Measurements from ENCODE around the gene AZIN2. TPM values are rescaled to one million over a fixed set of nuclear protein-coding genes. Genes with fewer than 3 reads are reported as not detected.
A peak's percentile ranks its signal among the peaks of the same experiment; 100 is the strongest.
"Not testable (repeated sequence)": the region's sequence is repeated elsewhere in the genome, so short reads cannot be mapped to it uniquely, and the experiment has no call there.

The AZIN2 gene
- total RNA-seq, 2 donors from 2014 or later = 6.3 to 8.6 TPM

- H3K4me3 Mint-ChIP-seq = no peak overlapping the region
- H3K9me3 ChIP-seq (ENCODE audit: control insufficient read depth, low read length, poor library complexity, severe bottlenecking) = no peaks in the 10 kb centered on the region
- no peak for DNase-seq
- H3K27ac Mint-ChIP-seq = no peak overlapping the region
- no peak for ATAC-seq
- peaks cover 4% of the 10 kb centered on the region for H3K27me3 Mint-ChIP-seq
- H3K4me1 Mint-ChIP-seq = peaks cover 12% of the 10 kb centered on the region
- H3K36me3 Mint-ChIP-seq (ENCODE audit: low read depth) = no peaks in the 10 kb centered on the region
These were observed 33.7 kb upstream of the AZIN2 start for GRCh38 chr1:33047290-33047689.

GRCh38 chr1:33047839-33048305 lies 33.1 kb upstream of the AZIN2 start:
- DNase-seq (no peak), ATAC-seq (no peak)
- no peaks in the 10 kb centered on the region for H3K36me3 Mint-ChIP-seq (ENCODE audit: low read depth)
- no peak overlapping the region for H3K27ac Mint-ChIP-seq
- peaks cover 12% of the 10 kb centered on the region for H3K4me1 Mint-ChIP-seq
- no peak overlapping the region for H3K4me3 Mint-ChIP-seq
- H3K9me3 ChIP-seq (ENCODE audit: control insufficient read depth, low read length, poor library complexity, severe bottlenecking) = no peaks in the 10 kb centered on the region
- H3K27me3 Mint-ChIP-seq = peaks cover under 1% of the 10 kb centered on the region

GRCh38 chr1:33048426-33048825 lies 32.5 kb upstream of the AZIN2 start:
- ATAC-seq = no peak
- H3K36me3 Mint-ChIP-seq (ENCODE audit: low read depth) = no peaks in the 10 kb centered on the region
- peaks cover 12% of the 10 kb centered on the region for H3K4me1 Mint-ChIP-seq
- no peaks in the 10 kb centered on the region for H3K9me3 ChIP-seq (ENCODE audit: control insufficient read depth, low read length, poor library complexity, severe bottlenecking)
- no peaks in the 10 kb centered on the region for H3K27me3 Mint-ChIP-seq
- no peak overlapping the region for H3K27ac Mint-ChIP-seq
- H3K4me3 Mint-ChIP-seq = no peak overlapping the region
- no peak for DNase-seq

- peaks cover 12% of the 10 kb centered on the region for H3K4me1 Mint-ChIP-seq
- DNase-seq (no peak), ATAC-seq (no peak)
- no peaks in the 10 kb centered on the region for H3K9me3 ChIP-seq (ENCODE audit: control insufficient read depth, low read length, poor library complexity, severe bottlenecking)
- H3K27ac Mint-ChIP-seq = no peak overlapping the region
- no peak overlapping the region for H3K4me3 Mint-ChIP-seq
- H3K27me3 Mint-ChIP-seq = no peaks in the 10 kb centered on the region
- no peaks in the 10 kb centered on the region for H3K36me3 Mint-ChIP-seq (ENCODE audit: low read depth)
These were observed 31.6 kb upstream of the AZIN2 start for GRCh38 chr1:33049371-33049770.

GRCh38 chr1:33050221-33051076 lies 30.5 kb upstream of the AZIN2 start:
- Mint-ChIP-seq H3K4me3 (no peak overlapping the region), H3K4me1 (peaks cover 10% of the 10 kb centered on the region), H3K27ac (no peak overlapping the region), H3K27me3 (no peaks in the 10 kb centered on the region), H3K36me3 (ENCODE audit: low read depth) (no peaks in the 10 kb centered on the region)
- H3K9me3 ChIP-seq (ENCODE audit: control insufficient read depth, low read length, poor library complexity, severe bottlenecking) = no peaks in the 10 kb centered on the region
- ATAC-seq (no peak), DNase-seq (no peak)

GRCh38 chr1:33055210-33056008 lies 25.5 kb upstream of the AZIN2 start:
- ATAC-seq = peak; percentile 65
- H3K27me3 Mint-ChIP-seq = no peaks in the 10 kb centered on the region
- H3K9me3 ChIP-seq (ENCODE audit: control insufficient read depth, low read length, poor library complexity, severe bottlenecking) = no peaks in the 10 kb centered on the region
- no peaks in the 10 kb centered on the region for H3K36me3 Mint-ChIP-seq (ENCODE audit: low read depth)
- no peak for DNase-seq
- peak overlapping the region; percentile 69 for H3K27ac Mint-ChIP-seq
- H3K4me1 Mint-ChIP-seq = peaks cover 8% of the 10 kb centered on the region
- peak overlapping the region; percentile 19 for H3K4me3 Mint-ChIP-seq

GRCh38 chr1:33056426-33056825 lies 24.5 kb upstream of the AZIN2 start:
- H3K4me1 Mint-ChIP-seq = peaks cover 8% of the 10 kb centered on the region
- no peaks in the 10 kb centered on the region for H3K9me3 ChIP-seq (ENCODE audit: control insufficient read depth, low read length, poor library complexity, severe bottlenecking)
- H3K4me3 Mint-ChIP-seq = no peak overlapping the region
- DNase-seq = no peak
- H3K27me3 Mint-ChIP-seq = no peaks in the 10 kb centered on the region
- no peaks in the 10 kb centered on the region for H3K36me3 Mint-ChIP-seq (ENCODE audit: low read depth)
- ATAC-seq = no peak
- H3K27ac Mint-ChIP-seq = no peak overlapping the region

- DNase-seq (no peak), ATAC-seq (no peak)
- H3K9me3 ChIP-seq (ENCODE audit: control insufficient read depth, low read length, poor library complexity, severe bottlenecking) = peaks cover 2% of the 10 kb centered on the region
- H3K4me3 Mint-ChIP-seq = no peak overlapping the region
- no peaks in the 10 kb centered on the region for H3K27me3 Mint-ChIP-seq
- no peaks in the 10 kb centered on the region for H3K36me3 Mint-ChIP-seq (ENCODE audit: low read depth)
- H3K27ac Mint-ChIP-seq = no peak overlapping the region
- peaks cover 8% of the 10 kb centered on the region for H3K4me1 Mint-ChIP-seq
These were observed 23.9 kb upstream of the AZIN2 start for GRCh38 chr1:33057095-33057494.

- Mint-ChIP-seq H3K36me3 (ENCODE audit: low read depth) (peaks cover 4% of the 10 kb centered on the region), H3K27ac (no peak overlapping the region), H3K4me3 (no peak overlapping the region), H3K4me1 (peaks cover under 1% of the 10 kb centered on the region), H3K27me3 (no peaks in the 10 kb centered on the region)
- DNase-seq = no peak
- ATAC-seq = no peak
- H3K9me3 ChIP-seq (ENCODE audit: control insufficient read depth, low read length, poor library complexity, severe bottlenecking) = peaks cover 2% of the 10 kb centered on the region
These were observed 20.3 kb upstream of the AZIN2 start for GRCh38 chr1:33060579-33061083.

- no peak overlapping the region for H3K4me3 Mint-ChIP-seq
- no peaks in the 10 kb centered on the region for H3K27me3 Mint-ChIP-seq
- no peak overlapping the region for H3K27ac Mint-ChIP-seq
- peaks cover 4% of the 10 kb centered on the region for H3K36me3 Mint-ChIP-seq (ENCODE audit: low read depth)
- H3K4me1 Mint-ChIP-seq = no peaks in the 10 kb centered on the region
- peaks cover 2% of the 10 kb centered on the region for H3K9me3 ChIP-seq (ENCODE audit: control insufficient read depth, low read length, poor library complexity, severe bottlenecking)
- DNase-seq (no peak), ATAC-seq (no peak)
These were observed 19.1 kb upstream of the AZIN2 start for GRCh38 chr1:33061834-33062233.

GRCh38 chr1:33064284-33064683 lies 16.7 kb upstream of the AZIN2 start:
- DNase-seq; ATAC-seq; H3K27ac Mint-ChIP-seq; H3K9me3 ChIP-seq (ENCODE audit: control insufficient read depth, low read length, poor library complexity, severe bottlenecking); H3K4me1 Mint-ChIP-seq; H3K27me3 Mint-ChIP-seq; H3K36me3 Mint-ChIP-seq (ENCODE audit: low read depth); H3K4me3 Mint-ChIP-seq: not testable (repeated sequence)

- no peak overlapping the region for H3K4me3 Mint-ChIP-seq
- ATAC-seq (no peak), DNase-seq (no peak)
- no peaks in the 10 kb centered on the region for H3K27me3 Mint-ChIP-seq
- peaks cover 4% of the 10 kb centered on the region for H3K36me3 Mint-ChIP-seq (ENCODE audit: low read depth)
- H3K9me3 ChIP-seq (ENCODE audit: control insufficient read depth, low read length, poor library complexity, severe bottlenecking) = peaks cover 2% of the 10 kb centered on the region
- no peaks in the 10 kb centered on the region for H3K4me1 Mint-ChIP-seq
- H3K27ac Mint-ChIP-seq = no peak overlapping the region
These were observed 15.7 kb upstream of the AZIN2 start for GRCh38 chr1:33065301-33065700.

- not testable (repeated sequence) for H3K9me3 ChIP-seq (ENCODE audit: control insufficient read depth, low read length, poor library complexity, severe bottlenecking); H3K27ac Mint-ChIP-seq; DNase-seq; H3K4me1 Mint-ChIP-seq; ATAC-seq; H3K4me3 Mint-ChIP-seq; H3K27me3 Mint-ChIP-seq; H3K36me3 Mint-ChIP-seq (ENCODE audit: low read depth)
These were observed 14.5 kb upstream of the AZIN2 start for GRCh38 chr1:33066477-33066876.
